Activated CD4-positive, alpha-beta T cell treated with anti-CD3 and anti-CD28 coated beads, Interleukin-10, Interleukin-2, amounts not matched to agents 100 ng/mL and 50 ng/mL, durations not matched to agents 16 hours and 8 hours (primary cell): ENCODE measurements around the gene RPL26.
"Not testable (repeated sequence)": the region's sequence is repeated elsewhere in the genome, so short reads cannot be mapped to it uniquely, and the experiment has no call there.

Experiments
- DNase-seq: peaks from one replicate; pipeline ENCODE4 v3.0.0-alpha.2; 2020

Gene RPL26

DNA sequence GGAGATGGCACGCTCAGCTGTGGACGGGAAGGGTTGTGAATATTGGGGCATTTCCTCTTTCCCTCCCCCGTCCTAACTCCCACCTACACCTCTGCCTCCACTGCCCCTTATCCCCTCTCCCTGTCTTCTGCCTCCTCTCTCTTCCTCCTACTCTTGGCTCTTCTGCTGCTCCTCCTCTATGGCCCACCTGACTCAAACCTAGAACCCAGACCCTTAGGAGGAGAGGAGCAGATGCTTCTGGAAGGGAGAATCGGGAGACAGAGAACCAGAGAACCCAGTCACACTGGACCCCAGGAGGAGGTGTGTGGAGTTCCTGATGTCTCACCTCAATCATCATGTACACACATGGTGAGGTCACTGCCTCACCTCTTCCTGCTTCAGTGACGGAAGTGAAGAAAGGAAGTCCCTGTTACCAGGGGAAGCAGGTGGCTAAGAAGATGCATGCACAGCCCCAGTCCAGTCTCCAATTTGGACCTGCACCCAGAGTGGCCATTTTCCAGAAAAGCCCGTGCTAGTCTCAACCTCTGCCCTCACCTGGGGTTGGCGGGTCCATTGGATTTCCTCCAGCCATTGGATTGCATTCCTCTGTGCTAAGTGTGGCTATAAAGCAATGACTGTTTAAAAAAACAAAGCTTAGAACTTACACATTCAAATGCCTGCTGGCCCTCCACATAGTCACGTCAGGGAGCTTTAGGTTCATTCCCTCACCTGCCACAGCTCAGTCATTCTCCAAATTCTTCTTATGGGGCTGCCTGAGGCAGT lies 10.7 kb upstream of the RPL26 start:
- peak; percentile 49 for DNase-seq

DNA sequence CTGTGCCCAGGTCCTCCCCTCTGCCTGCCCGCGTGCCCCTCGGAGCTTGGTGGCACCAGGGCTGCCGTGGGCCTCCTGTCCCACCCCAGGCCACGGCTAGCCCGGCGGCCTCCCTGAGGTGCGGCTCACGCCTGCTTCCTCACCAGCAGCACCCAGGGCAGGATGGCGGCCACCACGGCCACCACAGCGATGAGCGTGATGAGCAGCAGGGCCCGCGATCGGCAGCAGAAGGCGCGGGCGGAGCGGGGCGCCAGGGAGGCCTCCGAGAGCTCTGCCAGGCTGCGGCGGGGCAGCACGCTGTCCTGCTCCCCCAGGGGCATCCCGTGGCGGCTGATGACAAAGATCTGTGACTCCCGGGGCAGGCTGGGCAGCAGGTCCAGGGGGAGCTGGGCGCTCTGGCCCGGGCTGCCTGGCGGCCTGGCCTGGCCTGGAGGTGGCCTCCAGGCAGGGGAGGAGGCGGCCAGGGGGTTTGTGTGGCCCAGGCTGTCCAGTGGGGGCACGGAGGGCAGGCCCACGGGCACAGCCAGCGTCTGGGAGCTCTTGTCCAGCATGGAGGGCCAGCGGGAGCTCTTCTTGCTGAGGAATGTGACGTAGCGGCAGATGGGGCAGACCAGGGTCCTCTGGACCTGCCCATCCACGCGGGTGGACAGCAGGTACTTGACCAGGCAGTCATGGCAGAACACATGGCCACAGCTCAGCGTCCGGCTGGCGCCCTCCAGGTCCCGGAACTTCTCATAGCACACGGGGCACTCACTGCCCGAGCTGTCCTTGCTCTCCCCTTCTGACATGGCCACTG lies 9.9 kb upstream of the RPL26 start:
- no peak for DNase-seq

DNA sequence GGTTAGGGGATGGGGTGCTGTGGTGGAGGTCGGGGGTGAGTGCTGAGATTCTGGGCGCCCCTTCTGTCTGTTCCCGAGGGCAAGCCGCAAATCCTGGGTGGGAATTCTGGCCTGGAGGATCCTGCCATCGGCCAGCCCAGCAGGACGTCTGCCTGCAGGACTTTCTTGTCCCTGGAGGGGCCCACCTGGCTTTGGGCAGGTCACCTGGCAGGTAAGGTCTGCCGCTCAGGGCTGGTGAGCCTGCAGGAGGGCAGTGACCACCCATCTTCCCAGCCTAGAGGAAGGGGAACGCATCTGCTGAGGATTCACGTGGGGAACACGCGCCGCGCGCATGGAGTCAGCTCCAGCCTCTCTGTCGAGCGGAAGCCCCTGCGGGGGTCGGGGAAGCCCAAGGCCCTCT lies 9.3 kb upstream of the RPL26 start:
- no peak for DNase-seq

DNA sequence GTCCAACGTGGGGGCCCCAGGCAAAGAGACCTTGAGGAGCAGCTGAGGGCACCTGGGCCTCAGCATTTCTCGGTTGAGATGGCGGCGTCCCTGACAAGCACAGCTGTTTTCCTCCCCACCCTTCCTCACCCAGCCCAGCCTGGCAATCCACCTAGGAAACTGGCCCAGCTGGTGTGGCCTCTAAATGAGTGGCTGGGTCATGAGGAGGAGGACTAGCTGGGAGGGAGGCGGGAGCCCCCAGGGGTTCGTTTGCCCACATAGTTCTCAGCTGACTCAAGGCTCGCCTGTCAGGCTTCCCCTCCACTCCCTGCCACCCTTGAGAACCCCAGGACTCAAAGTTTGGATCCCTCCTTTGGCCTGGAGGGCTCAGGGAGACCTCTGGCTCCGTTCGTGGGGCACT lies 8.7 kb upstream of the RPL26 start:
- DNase-seq, result no peak

DNA sequence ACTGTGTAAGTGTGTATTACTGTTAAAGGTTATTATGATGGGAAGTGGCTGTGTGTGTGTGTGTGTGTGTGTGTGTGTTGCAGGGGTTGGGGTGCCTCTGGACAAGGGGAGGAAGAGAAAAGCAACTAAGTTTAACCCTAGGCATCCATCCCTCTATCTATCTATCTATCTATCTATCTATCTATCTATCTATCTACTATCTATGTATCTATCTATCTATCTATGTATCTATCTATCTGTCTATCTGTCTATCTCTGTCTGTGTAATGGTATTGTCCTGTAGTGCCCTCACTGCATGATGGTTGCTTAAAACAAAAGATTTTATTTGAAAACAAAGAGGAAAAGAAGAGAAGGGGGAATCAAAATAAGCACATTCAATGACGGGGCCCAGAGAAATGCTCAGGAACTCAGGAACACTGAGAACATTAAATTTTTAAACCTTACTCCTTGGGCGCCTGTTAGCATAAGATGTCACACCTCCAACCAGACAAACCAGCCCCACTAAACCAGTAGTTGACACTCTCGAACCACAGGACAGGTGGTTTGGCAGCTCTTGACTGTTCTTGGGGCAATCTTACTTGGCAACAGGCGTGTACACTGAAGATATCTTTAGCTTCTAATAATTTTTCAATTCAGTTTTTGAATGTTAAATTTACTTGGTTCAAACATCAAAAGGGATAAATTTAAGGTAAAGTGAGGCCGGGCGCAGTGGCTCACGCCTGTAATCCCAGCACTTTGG lies 5.1 kb upstream of the RPL26 start:
- DNase-seq, result no peak

DNA sequence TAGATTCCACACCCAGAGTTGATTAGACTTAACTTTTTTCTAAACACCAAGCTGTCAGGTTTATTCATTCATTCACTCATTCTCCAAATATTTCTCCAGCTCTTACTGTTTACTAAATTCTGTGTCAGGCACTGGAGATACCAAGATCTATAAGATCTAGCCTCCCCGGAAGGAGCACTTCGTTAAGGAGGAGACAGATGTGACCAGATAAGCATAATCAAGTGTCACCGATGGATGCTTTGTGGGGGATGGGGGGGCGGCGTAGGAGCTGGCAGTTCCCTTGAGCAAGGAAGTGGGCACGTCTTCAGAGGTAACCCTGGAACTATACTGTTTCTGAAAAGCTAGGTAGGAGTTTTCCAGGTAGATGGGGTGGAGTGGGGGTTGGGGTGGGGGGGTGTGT lies 3.8 kb upstream of the RPL26 start:
- DNase-seq, result no peak

DNA sequence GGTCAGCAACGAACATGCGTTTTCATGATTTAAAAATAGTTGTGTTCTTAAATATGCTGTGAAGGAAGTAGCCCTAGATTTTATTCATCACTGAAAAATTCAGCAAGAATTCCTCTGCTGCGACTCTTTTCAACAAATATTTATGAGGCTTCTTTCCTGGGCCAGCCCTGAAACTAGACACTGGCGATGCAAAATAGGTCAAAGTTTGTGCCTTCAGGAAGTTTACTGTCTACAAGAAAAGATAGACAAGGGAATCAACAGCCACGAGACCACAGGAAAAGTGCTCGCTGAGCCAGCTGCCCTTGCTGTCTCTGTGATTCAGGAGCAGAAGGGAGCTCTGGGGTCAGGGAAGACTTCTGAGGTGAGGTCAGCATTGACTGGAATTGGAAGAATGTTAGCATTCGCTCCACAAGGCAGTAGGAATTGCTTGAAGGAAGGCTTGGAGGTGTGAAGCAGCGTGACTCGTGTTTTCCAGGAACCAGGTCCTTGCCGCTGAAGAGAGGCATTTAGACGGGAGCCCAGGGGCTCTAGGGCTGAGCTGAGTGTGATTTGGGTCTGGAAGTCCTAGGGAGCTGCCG lies 1.9 kb upstream of the RPL26 start:
- no peak for DNase-seq

DNA sequence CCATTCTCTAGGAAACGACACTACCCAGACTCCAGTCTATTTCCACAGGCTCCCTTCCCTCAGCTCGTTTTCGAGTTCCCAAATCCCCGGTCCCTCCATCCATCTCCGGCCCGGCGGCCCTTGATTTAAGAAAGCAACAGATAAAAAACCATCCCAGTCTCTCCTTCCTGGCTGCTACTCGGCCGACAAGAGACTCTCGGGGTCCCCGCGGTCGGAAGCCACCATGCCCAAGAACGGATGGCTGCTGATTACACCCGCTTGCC lies 182 bp downstream of the RPL26 start:
- no peak for DNase-seq

DNA sequence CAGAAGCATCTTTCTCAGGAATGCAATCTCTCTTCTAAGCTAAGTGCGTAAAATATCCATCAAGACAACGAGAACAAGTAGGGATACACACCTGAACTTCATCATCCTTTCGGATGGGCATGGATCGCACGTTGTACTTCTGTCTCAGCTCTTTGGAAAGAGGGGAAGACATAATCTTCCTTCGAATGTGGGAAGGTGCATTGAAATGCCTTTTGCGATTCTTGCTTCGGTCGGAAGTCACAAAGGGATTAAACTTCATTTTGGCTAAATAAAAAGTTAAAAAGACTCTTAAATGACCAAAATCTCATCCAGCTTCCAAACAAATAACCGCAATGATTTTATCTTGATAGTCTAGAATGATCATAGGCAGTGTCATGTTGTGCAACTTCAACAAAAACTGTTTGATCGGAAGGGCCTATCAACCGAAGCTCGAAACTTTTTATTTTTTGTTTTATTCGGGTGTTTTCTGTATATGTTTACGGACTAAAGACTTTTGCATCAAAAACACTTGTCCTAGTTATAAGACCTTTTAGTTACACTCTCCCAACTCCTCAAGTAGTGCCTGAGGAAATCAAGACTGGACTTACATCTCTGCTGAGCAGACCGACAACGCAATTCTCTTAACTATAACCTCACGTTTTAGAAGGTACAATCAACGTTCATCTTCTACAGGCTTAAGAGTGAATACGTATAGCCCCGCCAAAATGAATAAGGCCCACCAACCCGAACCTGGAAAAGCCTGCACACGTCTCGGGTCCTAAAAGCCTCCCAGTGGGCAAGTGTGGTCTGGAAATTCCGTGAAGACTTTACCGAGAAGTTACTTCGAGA lies 727 bp downstream of the RPL26 start:
- DNase-seq, result no peak

DNA sequence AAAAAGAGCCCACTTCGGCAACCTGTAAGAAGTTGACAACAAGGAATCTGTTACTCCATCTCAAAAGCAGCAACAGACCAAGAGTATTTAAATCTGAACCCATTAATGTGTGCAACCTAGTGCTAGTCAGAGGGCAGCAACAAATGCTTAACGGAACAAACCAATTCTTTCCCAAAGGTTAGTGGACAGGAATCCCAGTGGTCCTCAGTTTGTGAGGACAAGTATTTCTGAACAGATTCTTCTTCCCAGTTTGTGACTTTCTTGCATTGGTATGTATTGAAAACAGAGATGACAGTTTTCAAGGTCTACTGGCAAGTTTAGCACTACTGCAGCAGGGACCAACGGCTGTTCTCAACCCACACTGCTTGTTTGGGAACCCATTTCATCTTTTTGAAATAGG lies 2.9 kb downstream of the RPL26 start:
- DNase-seq, result no peak

DNA sequence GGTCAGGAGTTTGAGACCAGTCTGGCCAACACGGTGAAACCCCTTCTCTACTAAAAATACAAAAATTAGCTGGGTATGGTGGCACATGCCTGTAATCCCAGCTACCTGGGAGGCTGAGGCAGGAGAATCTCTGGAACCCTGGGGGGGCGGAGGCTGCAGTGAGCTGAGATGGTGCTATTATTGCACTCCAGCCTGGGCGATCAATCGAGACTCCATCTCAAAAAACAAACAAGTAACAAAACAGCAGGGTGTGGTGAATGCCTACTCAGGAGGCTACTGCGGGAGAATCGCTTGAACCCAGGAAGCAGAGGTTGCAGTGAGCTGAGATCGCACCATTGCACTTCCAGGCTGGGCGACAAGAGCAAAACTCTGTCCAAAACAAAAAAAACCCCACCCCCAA lies 4.9 kb downstream of the RPL26 start:
- DNase-seq, result not testable (repeated sequence)

DNA sequence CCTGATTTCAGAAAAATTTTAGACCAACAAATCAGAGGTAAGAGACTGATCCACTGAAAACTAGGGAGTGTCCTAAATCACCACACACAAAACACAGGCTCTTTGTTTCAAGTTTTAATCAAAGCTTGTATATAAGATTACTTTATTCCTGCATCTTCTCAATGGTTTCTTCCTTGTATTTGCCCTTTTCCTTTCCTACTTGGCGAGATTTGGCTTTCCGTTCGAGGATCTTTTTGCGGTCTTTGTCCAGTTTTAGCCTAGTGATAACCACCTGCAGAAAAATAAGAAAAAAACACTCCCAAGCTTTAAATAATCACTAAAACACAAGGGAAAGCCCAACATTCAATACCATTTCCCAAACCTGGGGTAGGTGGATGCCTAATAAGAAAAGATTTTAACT lies 5.6 kb downstream of the RPL26 start:
- DNase-seq, result no peak

DNA sequence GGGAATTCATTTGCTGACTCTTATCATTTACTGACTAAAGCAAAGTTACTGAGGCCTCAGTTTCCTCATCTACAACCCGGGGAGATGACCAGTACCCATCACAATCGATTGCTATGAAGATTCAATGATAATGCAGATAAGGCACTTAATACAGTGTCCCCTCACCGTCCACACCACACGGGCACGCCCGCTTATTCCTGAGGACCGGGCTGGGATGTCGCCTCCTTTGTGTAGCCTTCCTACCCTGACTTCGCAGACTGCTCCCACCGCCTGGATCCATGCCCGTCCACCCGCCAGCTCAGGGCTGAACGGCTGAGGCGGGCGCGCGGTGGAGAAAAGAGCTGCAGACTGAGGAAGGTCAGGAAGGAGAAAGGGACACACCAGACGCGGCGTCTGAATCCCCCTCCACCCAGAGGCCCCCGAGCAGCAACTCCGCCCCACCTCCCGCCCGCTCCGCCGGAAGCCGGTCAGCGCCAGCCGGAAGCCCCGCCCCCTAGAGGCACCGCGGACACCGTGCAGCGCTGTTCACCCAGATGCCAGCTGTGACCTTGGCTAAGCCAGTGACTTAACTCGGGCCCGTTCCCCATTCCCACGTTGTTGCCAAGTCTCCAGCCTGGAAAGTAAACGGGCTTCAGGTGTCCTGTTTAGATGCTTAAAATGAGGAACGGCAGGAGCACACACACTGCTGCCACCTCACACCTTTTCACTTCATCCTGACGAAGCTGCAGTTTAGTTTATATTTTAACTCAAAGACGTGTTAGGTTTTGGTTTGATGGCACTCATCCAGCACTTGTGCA lies 6.5 kb downstream of the RPL26 start, which contains the start of gene KRABD2:
Gene KRABD2 (minus strand): TSS at position 434 of the 797 bp plus-strand sequence.
- DNase-seq, result peak; percentile 94

DNA sequence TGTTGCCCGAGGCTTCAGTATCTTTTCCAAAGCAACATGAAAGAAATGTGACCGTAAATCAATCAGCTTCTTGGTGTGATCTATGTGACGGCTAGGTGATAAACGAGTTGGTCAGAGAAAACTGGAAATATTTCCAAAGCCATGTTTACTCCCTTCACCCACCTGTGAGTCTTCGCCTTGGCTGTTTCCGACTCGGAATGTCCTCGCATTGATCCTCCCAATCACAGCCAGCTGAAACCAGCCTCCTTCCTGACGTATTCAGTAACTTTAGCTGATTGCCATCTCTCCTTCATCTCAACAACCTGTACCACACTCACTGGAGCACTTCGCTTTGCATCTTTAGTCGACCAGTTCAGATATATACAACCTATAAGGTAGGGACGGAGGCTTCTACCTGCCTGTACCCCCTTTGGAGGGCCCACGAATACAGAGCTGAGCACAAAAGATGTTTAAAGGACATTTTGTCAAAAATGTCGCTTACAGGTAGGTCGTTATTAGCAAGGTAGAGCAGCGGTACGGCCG lies 7.2 kb downstream of the RPL26 start:
- DNase-seq, result no peak

DNA sequence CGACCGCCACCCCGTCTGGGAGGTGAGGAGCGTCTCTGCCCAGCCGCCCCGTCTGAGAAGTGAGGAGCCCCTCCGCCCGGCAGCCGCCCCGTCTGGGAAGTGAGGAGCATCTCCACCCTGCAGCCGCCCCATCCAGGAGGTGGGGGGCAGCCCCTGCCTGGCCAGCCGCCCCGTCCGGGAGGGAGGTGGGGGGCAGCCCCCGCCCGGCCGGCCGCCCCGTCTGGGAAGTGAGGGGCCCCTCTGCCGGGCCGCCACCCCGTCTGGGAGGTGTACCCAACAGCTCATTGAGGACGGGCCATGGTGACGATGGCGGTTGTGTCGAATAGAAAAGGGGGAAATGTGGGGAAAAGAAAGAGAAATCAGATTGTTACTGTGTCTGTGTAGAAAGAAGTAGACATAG lies 9.1 kb downstream of the RPL26 start:
- not testable (repeated sequence) for DNase-seq

DNA sequence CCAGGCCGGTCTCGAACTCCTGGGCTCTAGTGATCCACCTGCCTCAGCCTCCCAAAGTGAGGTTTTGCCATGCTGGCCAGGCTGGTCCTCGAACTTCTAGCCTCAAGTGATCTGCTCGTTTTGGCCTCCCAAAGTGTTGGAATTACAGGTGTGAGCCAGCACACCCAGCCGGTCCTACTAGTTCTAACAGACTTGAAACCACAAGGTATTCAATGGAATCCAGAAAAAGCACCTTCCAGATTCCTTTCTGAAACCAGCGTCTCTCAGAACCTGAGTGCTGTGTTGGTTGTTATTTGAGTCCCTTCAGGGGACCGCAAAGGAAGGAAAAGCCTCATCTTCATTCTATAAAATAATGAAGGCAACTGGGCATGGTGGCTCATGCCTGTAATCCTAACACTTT lies 10.6 kb downstream of the RPL26 start:
- no peak for DNase-seq

DNA sequence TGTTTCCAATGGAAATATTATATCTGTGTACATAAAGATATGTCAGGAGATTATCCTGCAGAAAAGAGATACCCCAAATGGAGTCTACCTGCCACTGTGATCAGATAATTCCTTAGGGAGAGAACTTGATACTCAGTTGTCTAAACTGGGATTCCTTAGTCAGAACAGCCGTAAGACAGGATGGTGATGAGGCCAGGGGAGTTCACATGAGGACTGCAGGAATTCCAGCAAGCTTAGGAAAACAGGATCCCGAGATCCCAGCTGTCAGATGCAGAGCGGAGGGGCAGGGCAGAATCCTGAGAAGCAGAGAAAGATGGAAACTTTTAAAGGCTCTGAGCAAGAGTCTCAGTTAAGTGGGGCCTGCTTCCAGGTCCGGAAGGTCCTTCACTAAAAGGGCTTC lies 11.2 kb downstream of the RPL26 start:
- DNase-seq, result no peak

DNA sequence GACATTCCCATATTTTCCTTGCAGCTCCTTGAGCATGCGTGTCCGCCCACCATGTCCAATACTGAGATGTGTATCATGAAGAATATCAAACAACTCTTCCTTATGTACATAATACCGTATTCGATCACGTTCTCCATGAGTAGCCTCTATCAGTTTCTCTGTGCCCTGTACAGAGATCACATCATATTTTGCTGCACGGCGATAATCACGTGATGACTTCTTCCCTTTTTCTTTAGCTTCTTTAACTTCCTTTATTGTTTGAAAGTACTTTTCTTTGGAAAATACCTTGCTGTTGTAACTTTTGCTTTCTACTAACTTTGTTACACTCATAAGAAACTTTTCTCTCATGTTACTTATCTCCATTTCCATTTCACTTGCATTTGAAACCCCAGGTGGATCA lies 13.0 kb downstream of the RPL26 start:
- DNase-seq, result no peak

DNA sequence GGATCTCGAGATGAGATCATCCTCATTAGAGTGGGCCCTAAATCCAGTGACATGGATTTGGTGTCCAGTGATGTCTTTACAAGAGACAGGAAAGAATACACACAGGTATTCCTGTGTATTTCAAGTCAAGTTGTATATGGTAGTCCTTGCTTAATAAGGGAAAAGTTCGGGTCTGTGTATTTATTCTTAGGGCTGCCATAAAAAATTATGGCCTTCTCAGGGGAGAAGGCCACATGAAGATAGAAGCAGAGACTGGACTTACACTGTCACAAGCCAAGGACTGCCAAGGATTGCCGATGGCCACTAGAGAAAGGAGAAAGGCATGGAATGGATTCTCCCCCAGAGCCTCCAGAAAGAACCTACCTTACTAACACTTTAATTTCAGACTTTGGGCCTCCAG lies 14.8 kb downstream of the RPL26 start:
- DNase-seq, result no peak

DNA sequence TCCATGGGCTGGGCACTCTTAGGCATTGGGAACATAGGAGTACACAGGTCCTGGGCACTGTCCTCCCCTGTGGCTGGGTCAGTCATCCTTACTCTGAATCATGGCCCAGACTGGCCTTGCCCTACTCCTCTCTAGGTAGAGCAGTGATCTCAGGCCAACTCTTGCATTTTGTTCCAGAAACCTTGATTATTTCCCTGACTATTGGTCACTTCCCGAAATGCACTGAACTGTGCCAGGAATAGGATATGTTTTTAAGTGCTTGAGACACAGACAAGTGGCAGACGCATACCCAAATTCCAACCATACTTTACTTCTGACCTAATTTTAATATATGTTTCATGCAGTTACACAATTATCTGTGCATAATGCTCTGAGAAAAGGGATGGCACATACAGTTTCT lies 16.8 kb downstream of the RPL26 start:
- DNase-seq, result no peak

DNA sequence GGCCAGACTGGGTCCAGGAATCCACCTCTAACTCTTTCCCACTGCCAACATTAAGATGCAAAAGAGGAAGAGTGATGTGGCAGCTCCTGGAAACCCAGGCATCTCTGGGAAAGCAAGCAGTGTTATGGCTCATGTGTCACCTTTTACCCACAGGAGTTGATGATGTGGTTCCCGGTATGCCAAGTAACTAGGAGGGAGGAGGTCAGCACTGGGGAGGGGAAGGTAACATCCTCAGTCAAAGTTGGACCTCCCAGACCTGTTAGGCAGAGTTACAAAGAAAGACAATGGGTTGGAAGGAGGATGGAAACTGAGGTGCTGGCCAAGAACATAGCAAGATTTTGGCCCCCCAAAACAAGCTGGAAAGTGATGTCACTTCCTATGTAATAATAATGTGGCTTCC lies 17.9 kb downstream of the RPL26 start:
- no peak for DNase-seq
